ENCODE measurements around the gene RAP1GAP2.
"Not testable (repeated sequence)": the region's sequence is repeated elsewhere in the genome, so short reads cannot be mapped to it uniquely, and the experiment has no call there.

The RAP1GAP2 gene

DNA sequence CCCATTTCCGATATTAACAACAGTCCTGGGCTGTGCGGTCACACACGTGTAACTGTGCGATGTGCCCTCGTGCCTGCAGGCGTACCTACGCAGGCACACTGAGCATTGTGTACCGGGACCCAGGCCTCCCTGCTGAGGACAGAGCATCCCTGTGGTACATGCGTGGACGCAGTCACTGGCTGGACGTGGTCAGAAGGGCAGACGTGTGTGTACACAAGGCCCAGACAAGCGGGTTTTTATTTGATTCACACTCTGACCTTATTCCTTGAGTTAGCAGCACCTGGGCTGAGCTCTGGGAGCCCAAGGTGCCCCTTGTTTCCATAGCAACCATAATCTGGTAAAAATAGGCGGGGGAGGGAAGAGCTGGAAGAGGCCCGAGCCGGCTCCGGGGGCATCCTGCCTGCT lies 19.5 kb downstream of the RAP1GAP2 start:
- no peak for DNase-seq

- DNase-seq = no peak
Measured at GRCh38 chr17:2816688-2817087, 20.4 kb downstream of the RAP1GAP2 start.

- not testable (repeated sequence) for DNase-seq
Measured at GRCh38 chr17:2819294-2819693, 23.1 kb downstream of the RAP1GAP2 start.

GRCh38 chr17:2819921-2820501 lies 23.8 kb downstream of the RAP1GAP2 start:
- DNase-seq = no peak

DNA sequence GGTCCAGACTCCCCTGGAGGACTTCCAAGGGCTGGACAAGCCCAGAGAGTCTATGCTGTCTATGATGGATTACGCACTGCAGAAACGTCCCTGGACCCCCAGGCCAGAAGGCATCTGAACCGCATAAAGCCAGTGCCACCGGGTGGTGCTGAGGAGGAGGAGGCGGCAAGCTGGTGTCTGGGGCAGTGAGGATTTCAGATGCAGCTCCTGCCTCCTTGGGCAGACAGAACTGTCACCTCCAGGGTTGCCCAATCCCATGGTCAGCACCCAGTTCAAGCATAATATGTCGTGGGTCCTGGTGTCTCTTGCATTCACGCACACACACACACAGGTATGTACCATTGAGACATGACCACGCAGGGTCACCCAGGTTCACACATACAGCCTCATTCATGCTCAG lies 25.6 kb downstream of the RAP1GAP2 start:
- no peak for DNase-seq

GRCh38 chr17:2822358-2822757 lies 26.1 kb downstream of the RAP1GAP2 start:
- no peak for DNase-seq

DNA sequence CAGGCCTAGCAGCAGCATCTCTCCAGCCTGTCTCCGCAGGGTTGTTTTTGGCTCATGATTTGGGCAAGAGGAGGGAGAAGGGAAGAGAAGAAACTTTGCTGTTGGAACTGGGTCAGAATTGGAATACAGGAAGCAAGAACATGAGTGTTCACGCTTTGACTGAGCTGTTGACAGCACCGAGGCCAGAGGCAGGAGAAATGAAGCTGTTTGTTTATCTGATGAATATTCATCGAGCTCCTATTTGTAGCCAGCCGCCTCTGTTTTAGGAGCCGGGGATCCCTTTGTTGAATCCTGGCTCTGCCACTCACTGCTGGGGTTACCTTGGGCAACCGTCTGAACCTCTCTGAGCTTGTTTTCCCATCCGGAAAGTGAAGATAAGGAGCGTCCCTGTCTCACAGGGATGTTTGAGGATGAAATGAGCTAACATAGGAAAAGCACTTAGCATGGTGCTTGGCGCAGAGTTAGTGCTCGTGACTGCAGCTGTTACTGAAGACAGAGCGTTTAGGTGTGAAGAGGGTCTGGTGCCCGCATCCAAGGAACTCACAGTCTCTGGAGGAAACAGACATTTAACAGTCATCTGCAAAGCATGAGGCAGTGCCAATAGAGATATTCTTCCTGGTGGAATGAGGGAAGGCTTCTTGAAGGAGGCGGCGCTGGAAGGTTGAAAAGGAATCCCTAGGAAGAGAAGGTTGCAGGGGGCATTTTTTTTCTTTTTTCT lies 29.2 kb downstream of the RAP1GAP2 start:
- no peak for DNase-seq

GRCh38 chr17:2828397-2829038 lies 32.3 kb downstream of the RAP1GAP2 start:
- DNase-seq = peak; percentile 85

- DNase-seq = no peak
Measured at GRCh38 chr17:2830678-2831077, 34.4 kb downstream of the RAP1GAP2 start.

GRCh38 chr17:2835780-2836179 lies 39.5 kb downstream of the RAP1GAP2 start:
- no peak for DNase-seq

GRCh38 chr17:2837147-2837561 lies 40.9 kb downstream of the RAP1GAP2 start:
- DNase-seq = peak; percentile 46

GRCh38 chr17:2841606-2842005 lies 45.4 kb downstream of the RAP1GAP2 start:
- DNase-seq = no peak

DNA sequence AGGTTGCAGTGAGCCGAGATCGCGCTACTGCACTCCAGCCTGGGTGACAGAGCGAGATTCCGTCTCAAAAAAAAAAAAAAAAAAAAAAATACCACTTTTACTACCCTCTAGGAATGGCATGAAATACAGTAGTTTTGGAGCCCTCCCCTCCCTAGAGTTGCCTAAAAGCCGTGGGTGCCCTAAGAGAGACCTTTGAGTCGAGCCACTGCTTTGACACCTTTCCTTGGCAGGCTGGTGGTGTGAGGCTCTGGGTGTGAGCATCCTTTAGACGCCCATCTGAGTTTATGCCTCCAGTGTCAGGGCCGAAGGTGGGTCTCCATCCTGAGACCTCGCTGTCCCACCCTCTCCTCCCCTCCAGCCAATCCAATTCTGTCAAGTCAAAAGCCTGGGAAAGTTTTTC lies 46.2 kb downstream of the RAP1GAP2 start:
- DNase-seq = no peak

GRCh38 chr17:2844416-2844815 lies 48.2 kb downstream of the RAP1GAP2 start:
- no peak for DNase-seq

DNA sequence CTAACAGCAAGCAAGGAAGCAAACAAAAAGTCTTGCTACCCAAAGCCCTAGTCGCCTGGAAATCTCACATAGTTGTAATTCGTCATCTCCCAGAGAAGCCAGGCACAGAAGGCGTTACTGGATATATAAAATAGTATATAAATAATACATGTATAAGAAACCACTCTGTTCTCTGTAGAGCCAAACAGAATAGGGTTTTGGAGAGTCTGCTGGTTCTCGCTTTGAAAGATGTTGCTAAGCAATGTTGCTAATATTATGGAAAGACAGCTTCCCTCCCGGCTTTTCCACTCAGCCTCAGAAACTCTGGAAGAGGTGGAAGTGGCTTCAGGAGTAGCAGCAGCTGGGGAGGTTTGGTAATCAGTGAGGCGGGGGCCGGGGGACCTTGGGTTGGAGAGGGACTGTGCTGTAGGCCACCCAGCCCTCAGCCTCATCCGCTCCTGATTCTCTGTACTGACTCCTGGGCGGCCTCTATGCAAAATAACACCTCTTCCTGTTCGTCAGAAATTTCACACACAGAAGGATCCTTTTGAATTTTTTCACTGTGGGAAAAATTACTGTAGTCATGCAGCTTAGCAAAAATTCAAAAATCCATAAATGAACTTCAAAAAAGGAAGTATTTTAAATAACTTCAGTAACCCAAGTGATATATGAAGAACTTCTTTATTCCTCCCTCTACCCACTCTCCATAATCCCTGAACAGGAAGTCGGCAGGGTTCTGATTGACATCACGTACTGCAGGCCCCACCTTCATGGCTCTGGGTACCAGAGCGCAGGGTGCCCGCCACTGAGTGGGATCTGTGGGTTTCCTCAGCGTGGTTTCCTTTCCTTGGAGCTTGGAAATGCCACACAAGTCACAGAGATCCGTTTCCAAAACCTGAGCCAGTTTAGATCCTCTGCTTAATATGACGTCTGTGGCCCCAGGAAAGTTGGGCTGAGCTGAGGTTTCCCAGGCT lies 51.4 kb downstream of the RAP1GAP2 start:
- DNase-seq = no peak

DNA sequence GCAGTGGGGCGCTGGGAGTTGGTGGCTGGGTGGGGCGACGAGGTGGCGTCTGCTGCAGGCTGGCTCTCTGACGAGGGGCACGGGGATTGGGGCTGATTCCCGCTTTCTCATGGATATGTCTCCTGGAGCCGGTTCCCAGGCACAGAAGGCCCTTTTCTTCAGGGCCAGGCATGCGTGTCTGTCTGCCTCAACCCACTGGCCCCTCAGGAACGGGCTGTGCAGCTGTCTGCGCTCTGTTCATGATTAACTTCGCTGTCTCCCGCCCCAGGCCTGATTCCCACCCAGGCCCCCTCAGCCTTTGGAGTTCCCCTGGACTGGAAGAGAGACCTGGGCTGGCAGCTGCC lies 53.1 kb downstream of the RAP1GAP2 start:
- no peak for DNase-seq

DNA sequence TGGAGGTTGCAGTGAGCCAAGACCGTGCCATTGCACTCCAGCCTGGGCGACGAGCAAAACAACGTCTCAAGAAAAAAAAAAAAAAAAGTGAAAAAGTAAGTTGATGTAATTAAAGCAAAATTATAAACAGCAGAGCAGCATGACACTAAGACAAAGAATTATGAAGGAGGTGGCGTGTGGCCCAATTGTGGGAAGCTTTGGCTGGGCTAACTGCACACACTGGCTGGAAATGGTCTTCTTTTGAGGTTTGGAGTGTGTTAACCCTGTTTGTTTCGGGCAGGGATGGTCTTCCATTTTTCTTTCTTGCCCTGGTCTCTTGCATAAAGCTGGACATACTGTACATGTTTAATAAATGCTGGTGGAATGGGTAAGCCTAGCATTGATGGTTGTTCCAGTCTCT lies 54.8 kb downstream of the RAP1GAP2 start:
- DNase-seq = no peak

DNA sequence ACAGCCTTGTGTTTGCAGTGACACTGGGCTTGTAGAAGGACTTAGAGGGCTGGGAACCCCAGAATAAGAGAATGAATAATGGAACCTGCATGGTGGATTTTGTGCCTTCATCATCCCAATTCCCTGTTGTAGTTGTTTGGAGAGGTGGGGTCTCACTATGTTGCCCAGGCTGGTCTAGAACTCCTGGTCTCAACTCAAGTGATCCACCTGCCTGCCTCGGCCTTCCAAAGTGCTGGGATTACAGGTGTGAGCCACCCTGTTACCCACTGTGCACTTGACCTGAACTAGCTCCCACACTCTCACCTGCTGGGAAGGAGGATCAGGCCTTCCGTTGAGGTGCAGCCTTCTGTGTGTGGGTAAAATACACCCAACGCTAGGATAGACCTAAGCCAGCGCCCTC lies 55.4 kb downstream of the RAP1GAP2 start:
- DNase-seq = no peak

GRCh38 chr17:2852221-2852620 lies 56.0 kb downstream of the RAP1GAP2 start:
- no peak for DNase-seq

GRCh38 chr17:2852729-2853282 lies 56.6 kb downstream of the RAP1GAP2 start:
- no peak for DNase-seq

DNA sequence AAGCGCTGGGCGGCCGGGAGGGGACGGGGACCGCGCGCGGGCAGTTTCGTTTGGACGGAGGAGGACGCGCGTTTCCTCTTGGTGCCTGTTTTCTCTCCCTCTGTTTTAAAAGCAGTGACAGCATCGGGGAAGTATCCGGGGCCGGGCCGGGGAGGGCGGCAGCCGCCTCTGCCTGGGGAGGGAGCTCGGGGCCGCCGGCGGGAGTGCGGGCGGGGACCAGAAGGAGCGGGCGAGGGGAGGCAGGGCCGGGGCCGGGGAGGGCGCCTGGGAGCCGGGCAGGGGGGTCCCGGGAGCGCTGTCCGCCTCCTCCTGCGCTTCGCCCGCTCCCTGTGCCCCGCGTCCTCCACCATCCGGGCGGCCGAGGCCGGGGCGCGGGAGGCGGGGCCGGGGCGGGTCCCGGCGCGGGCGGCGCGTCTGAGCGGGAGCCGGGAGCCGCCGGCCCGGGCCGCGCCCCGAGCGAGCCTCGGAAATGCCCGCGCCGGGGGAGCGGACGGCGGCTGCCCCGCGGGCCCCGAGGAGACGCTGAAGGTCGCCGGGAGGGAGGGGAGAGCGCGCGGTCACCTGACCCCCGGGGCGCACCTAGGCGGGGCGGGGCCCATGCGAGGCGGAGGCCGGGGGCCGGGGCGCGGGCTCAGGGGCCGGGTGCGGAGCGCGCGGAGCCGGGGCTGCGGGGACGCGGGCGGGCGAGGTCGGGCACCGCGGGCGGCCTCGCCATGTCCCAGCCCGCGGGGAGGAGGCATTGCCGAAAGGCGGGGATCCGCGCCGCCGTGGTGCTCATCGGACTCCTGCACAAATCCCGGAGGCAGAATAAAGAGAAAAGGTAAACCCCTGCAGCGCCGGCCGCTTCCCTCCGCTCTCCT lies 57.3 kb downstream of the RAP1GAP2 start:
- DNase-seq = peak; percentile 24

Measured in stimulated activated CD4-positive, alpha-beta T cell treated with anti-CD3 and anti-CD28 coated beads, Interleukin-4, amount 100 ng/mL, for 24 hours (primary cell).